ENCODE data around the gene CHURC1.

Gene CHURC1

GRCh38 chr14:64867182-64867581 is 47.1 kb upstream of the CHURC1 start:
- Histone ChIP-seq H3K36me3 (ENCODE audit: insufficient read depth, low read length) (no peaks in the 10 kb centered on the region), H2AFZ (ENCODE audit: low read length) (no peak overlapping the region), H3K27me3 (ENCODE audit: insufficient read depth, low read length) (peaks cover 8% of the 10 kb centered on the region; the same call in 1 of the 2 replicates), H3K4me2 (ENCODE audit: low read length) (no peak overlapping the region), H3K9me2 (ENCODE audit: low read depth, low read length) (no peaks in the 10 kb centered on the region), H3K9me3 (ENCODE audit: low read length) (no peaks in the 10 kb centered on the region), H3K4me1 (ENCODE audit: insufficient read depth, low read length, severe bottlenecking) (no peaks in the 10 kb centered on the region), H3K27ac (ENCODE audit: low read depth, low read length, poor library complexity, severe bottlenecking) (no peak overlapping the region), H3K4me3 (ENCODE audit: low read depth, low read length, poor library complexity, severe bottlenecking) (no peak overlapping the region), H3K79me2 (ENCODE audit: insufficient read depth, low read length) (no peaks in the 10 kb centered on the region), H3F3A (ENCODE audit: insufficient read depth, low read length) (no peaks in the 10 kb centered on the region), H3K9ac (ENCODE audit: low read length) (no peak overlapping the region), H4K20me1 (ENCODE audit: insufficient read depth, low read length) (no peaks in the 10 kb centered on the region)
- no peak for TF ChIP-seq EZH2 (IDR thresholded peaks at IDR 0.05; ENCODE audit: borderline replicate concordance, low read length)
- TF ChIP-seq, protein P1, sequence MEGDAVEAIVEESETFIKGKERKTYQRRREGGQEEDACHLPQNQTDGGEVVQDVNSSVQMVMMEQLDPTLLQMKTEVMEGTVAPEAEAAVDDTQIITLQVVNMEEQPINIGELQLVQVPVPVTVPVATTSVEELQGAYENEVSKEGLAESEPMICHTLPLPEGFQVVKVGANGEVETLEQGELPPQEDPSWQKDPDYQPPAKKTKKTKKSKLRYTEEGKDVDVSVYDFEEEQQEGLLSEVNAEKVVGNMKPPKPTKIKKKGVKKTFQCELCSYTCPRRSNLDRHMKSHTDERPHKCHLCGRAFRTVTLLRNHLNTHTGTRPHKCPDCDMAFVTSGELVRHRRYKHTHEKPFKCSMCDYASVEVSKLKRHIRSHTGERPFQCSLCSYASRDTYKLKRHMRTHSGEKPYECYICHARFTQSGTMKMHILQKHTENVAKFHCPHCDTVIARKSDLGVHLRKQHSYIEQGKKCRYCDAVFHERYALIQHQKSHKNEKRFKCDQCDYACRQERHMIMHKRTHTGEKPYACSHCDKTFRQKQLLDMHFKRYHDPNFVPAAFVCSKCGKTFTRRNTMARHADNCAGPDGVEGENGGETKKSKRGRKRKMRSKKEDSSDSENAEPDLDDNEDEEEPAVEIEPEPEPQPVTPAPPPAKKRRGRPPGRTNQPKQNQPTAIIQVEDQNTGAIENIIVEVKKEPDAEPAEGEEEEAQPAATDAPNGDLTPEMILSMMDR (IDR thresholded peaks at IDR 0.05; ENCODE audit: low read length): no peak

DNA sequence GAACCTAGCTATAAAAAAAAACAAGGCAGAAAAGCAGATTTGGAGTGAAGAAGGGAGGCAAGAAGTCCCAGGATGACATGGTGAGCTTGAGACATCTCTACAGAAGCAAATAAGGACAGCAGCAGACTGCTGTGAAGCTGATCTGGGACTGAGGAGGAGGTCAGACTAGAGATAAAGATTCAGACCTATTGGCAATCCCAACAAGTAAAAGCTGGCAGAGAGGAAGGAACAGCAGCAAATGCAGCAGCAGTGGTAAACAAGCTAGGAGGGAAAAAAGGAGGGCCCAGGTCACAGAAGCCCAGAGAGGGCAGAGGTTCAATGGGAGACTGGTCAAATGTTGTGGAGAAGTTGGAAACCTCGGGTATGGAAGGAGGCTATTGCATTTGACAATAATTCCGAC is 45.9 kb upstream of the CHURC1 start:
- H3K4me2 ChIP-seq (ENCODE audit: low read length): no peak overlapping the region
- H3K36me3 ChIP-seq (ENCODE audit: insufficient read depth, low read length): no peaks in the 10 kb centered on the region
- H3K4me3 ChIP-seq (ENCODE audit: low read depth, low read length, poor library complexity, severe bottlenecking): no peak overlapping the region
- H3K4me1 ChIP-seq (ENCODE audit: insufficient read depth, low read length, severe bottlenecking): no peaks in the 10 kb centered on the region
- H3K27me3 ChIP-seq (ENCODE audit: insufficient read depth, low read length): peaks cover 11% of the 10 kb centered on the region; the same call in 1 of the 2 replicates
- TF ChIP-seq, protein P1 (IDR thresholded peaks at IDR 0.05; ENCODE audit: low read length): no peak
- TF ChIP-seq EZH2 (IDR thresholded peaks at IDR 0.05; ENCODE audit: borderline replicate concordance, low read length): no peak
- no peak overlapping the region for H3K9ac ChIP-seq (ENCODE audit: low read length)
- no peaks in the 10 kb centered on the region for H3K9me3 ChIP-seq (ENCODE audit: low read length)
- no peaks in the 10 kb centered on the region for H3K79me2 ChIP-seq (ENCODE audit: insufficient read depth, low read length)
- H4K20me1 ChIP-seq (ENCODE audit: insufficient read depth, low read length): no peaks in the 10 kb centered on the region
- H3K9me2 ChIP-seq (ENCODE audit: low read depth, low read length): no peaks in the 10 kb centered on the region
- H3F3A ChIP-seq (ENCODE audit: insufficient read depth, low read length): no peaks in the 10 kb centered on the region
- no peak overlapping the region for H2AFZ ChIP-seq (ENCODE audit: low read length)
- no peak overlapping the region for H3K27ac ChIP-seq (ENCODE audit: low read depth, low read length, poor library complexity, severe bottlenecking)

GRCh38 chr14:64868841-64869240 is 45.4 kb upstream of the CHURC1 start:
- Histone ChIP-seq H3K9ac (ENCODE audit: low read length) (no peak overlapping the region), H3K9me2 (ENCODE audit: low read depth, low read length) (no peaks in the 10 kb centered on the region), H2AFZ (ENCODE audit: low read length) (no peak overlapping the region), H4K20me1 (ENCODE audit: insufficient read depth, low read length) (no peaks in the 10 kb centered on the region), H3K4me3 (ENCODE audit: low read depth, low read length, poor library complexity, severe bottlenecking) (no peak overlapping the region), H3K9me3 (ENCODE audit: low read length) (no peaks in the 10 kb centered on the region), H3F3A (ENCODE audit: insufficient read depth, low read length) (no peaks in the 10 kb centered on the region), H3K4me2 (ENCODE audit: low read length) (no peak overlapping the region), H3K36me3 (ENCODE audit: insufficient read depth, low read length) (no peaks in the 10 kb centered on the region), H3K27me3 (ENCODE audit: insufficient read depth, low read length) (peaks cover 8% of the 10 kb centered on the region; the same call in 1 of the 2 replicates), H3K4me1 (ENCODE audit: insufficient read depth, low read length, severe bottlenecking) (no peaks in the 10 kb centered on the region), H3K27ac (ENCODE audit: low read depth, low read length, poor library complexity, severe bottlenecking) (no peak overlapping the region), H3K79me2 (ENCODE audit: insufficient read depth, low read length) (no peaks in the 10 kb centered on the region)
- no peak for TF ChIP-seq EZH2 (IDR thresholded peaks at IDR 0.05; ENCODE audit: borderline replicate concordance, low read length)
- TF ChIP-seq, protein P1 (IDR thresholded peaks at IDR 0.05; ENCODE audit: low read length): no peak

Data from OCI-LY1 (cell line).